Neuronal stem cell (in vitro differentiated cells): ENCODE data around the gene ETV6.

ENCODE experiments used
- DNase-seq: peaks from one replicate; pipeline ENCODE4 v3.0.0-alpha.2; 2013; ENCODE audit warnings: low spot score
- H2AFZ ChIP-seq: one replicate; pipeline ENCODE4 v1.6.1; 2013; ENCODE audit warnings: mild to moderate bottlenecking, low read length, inconsistent platforms
- H2AK5ac ChIP-seq: 2 replicates; pipeline ENCODE4 v1.6.1; 2013; ENCODE audit warnings: low read depth, mild to moderate bottlenecking, inconsistent platforms, low read length, moderate library complexity, mixed read lengths
- H2BK120ac ChIP-seq: 2 replicates; pipeline ENCODE4 v1.6.1; 2013; ENCODE audit warnings: low read depth, mild to moderate bottlenecking, inconsistent platforms, low read length, moderate library complexity, mixed read lengths
- H2BK12ac ChIP-seq: one replicate; pipeline ENCODE4 v1.6.1; 2013; ENCODE audit warnings: low read length, inconsistent platforms
- H2BK15ac ChIP-seq: 2 replicates; pipeline ENCODE4 v1.6.1; 2013; ENCODE audit warnings: mild to moderate bottlenecking, low read length, inconsistent platforms, mixed read lengths
- H2BK5ac ChIP-seq: one replicate; pipeline ENCODE4 v1.6.1; 2013; ENCODE audit warnings: inconsistent platforms, mild to moderate bottlenecking, low read length, moderate library complexity
- H3K14ac ChIP-seq: one replicate; pipeline ENCODE4 v1.6.1; 2013; ENCODE audit warnings: low read length, inconsistent platforms
- H3K18ac ChIP-seq: 2 replicates; pipeline ENCODE4 v1.6.1; 2013; ENCODE audit warnings: low read length, inconsistent platforms
- H3K23ac ChIP-seq: 2 replicates; pipeline ENCODE4 v1.6.1; 2013; ENCODE audit warnings: low read depth, mild to moderate bottlenecking, mixed read lengths, low read length, inconsistent platforms; ENCODE audit not compliant: poor library complexity
- H3K27ac ChIP-seq: replicated peaks from 3 replicates; pipeline ENCODE4 v1.5.1; 2013; ENCODE audit warnings: low read length, inconsistent platforms
- H3K27me3 ChIP-seq, 3 experiments: 2 replicates each; pipeline ENCODE4 v1.6.1; 2013; ENCODE audit warnings: low read length in 3 of 3, mild to moderate bottlenecking in 2 of 3, inconsistent platforms in 1 of 3, low read depth in 1 of 3, mixed read lengths in 1 of 3, moderate library complexity in 1 of 3; ENCODE audit not compliant: control insufficient read depth in 3 of 3, insufficient read depth in 3 of 3
- H3K36me3 ChIP-seq, 2 donors: replicated peaks in 1 of 2; 2 replicates each; pipeline ENCODE4 v1.6.1; 2013; ENCODE audit warnings: low read length in 2 of 2; ENCODE audit not compliant: control insufficient read depth in 2 of 2, insufficient read depth in 2 of 2
- H3K4ac ChIP-seq: 2 replicates; pipeline ENCODE4 v1.6.1; 2013; ENCODE audit warnings: inconsistent platforms, mild to moderate bottlenecking, low read length, moderate library complexity
- H3K4me1 ChIP-seq, 2 donors: 1 replicate in 1 of 2; 2 replicates in 1 of 2; pipeline ENCODE4 v1.6.1; 2013; ENCODE audit warnings: low read length in 2 of 2, low read depth in 1 of 2; ENCODE audit not compliant: control insufficient read depth in 2 of 2, insufficient read depth in 1 of 2
- H3K4me2 ChIP-seq: one replicate; pipeline ENCODE4 v1.6.1; 2013; ENCODE audit warnings: mild to moderate bottlenecking, low read length, inconsistent platforms; ENCODE audit not compliant: insufficient read depth, poor library complexity, severe bottlenecking
- H3K4me3 ChIP-seq, 2 donors: 2 replicates each; pipeline ENCODE4 v1.5.1; 2013; ENCODE audit warnings: low read length in 2 of 2, mild to moderate bottlenecking in 2 of 2, inconsistent platforms in 1 of 2, moderate library complexity in 1 of 2
- H3K79me1 ChIP-seq: one replicate; pipeline ENCODE4 v1.6.1; 2013; ENCODE audit warnings: low read depth, mild to moderate bottlenecking, inconsistent platforms, low read length, moderate library complexity
- H3K9ac ChIP-seq: one replicate; pipeline ENCODE4 v1.6.1; 2013; ENCODE audit warnings: mild to moderate bottlenecking, low read depth, low read length, inconsistent platforms; ENCODE audit not compliant: poor library complexity
- H3K9me3 ChIP-seq, 2 donors: replicated peaks in 1 of 2; 2 replicates each; pipeline versions ENCODE3 to v1.6.1; 2013; ENCODE audit warnings: low read length in 2 of 2, mild to moderate bottlenecking in 2 of 2, inconsistent platforms in 1 of 2, low read depth in 1 of 2, mixed read lengths in 1 of 2, moderate library complexity in 1 of 2; ENCODE audit not compliant: control insufficient read depth in 2 of 2, insufficient read depth in 1 of 2
- H4K8ac ChIP-seq: one replicate; pipeline ENCODE4 v1.6.1; 2013; ENCODE audit warnings: low read depth, mild to moderate bottlenecking, inconsistent platforms, low read length, moderate library complexity
- H4K91ac ChIP-seq: one replicate; pipeline ENCODE4 v1.6.1; 2013; ENCODE audit warnings: low read length, low read depth, mild to moderate bottlenecking, inconsistent platforms; ENCODE audit not compliant: poor library complexity
- WGBS, 2 donors: extraction: QIAGEN DNeasy Blood & Tissue Kit; methylation state at CpG; one replicate each; pipeline ENCODE4 v1.1.7; 2013; ENCODE audit warnings: missing lambda C conversion rate in 2 of 2, mixed read lengths in 1 of 2; ENCODE audit not compliant: insufficient read length in 2 of 2, insufficient replicate concordance in 1 of 2; ENCODE audit errors: extremely low coverage in 2 of 2; 5-methylcytosine and 5-hydroxymethylcytosine counted together

The ETV6 gene

GRCh38 chr12:11943919-11944700, 294.6 kb downstream of the ETV6 start:
- Histone ChIP-seq H2AK5ac (no peak overlapping the region), H4K8ac (no peak overlapping the region), H3K18ac (no peak overlapping the region), H3K27ac (no peak overlapping the region), H3K4me1 (no peaks in the 10 kb centered on the region), H2BK5ac (no peak overlapping the region), H2BK15ac (no peak overlapping the region), H3K4me3 (no peak overlapping the region), H3K27me3 (no peaks in the 10 kb centered on the region), H3K14ac (no peak overlapping the region), H3K36me3 (no peaks in the 10 kb centered on the region), H2AFZ (no peak overlapping the region), H3K23ac (no peak overlapping the region), H4K91ac (no peak overlapping the region), H3K4me2 (no peak overlapping the region), H3K9me3 (peaks cover 0 to 2% of the 10 kb centered on the region in 2 donors), H2BK12ac (no peak overlapping the region), H3K4ac (no peak overlapping the region), H3K79me1 (no peaks in the 10 kb centered on the region), H2BK120ac (no peak overlapping the region), H3K9ac (no peak overlapping the region)
- no peak for DNase-seq
- WGBS, 2 donors = no CpG with 5 or more reads among the region's 12 CpGs
